Stimulated activated naive CD8-positive, alpha-beta T cell treated with anti-CD3 and anti-CD28 coated beads, Interleukin-15, Interleukin-2, amounts not matched to agents 100 U/mL and 50 U/mL, for 24 hours (primary cell): ENCODE data around the gene HSPBP1.

Experiments used
- ATAC-seq: fragments of 150-1000 bp; cut with Tn5 transposase; one replicate; pipeline ENCODE4 v1.10.0; 2021
- DNase-seq: peaks from one replicate; pipeline ENCODE4 v3.0.0; 2021

Gene HSPBP1

GRCh38 chr19:55275851-55276719, 3.8 kb downstream of the HSPBP1 start:
- DNase-seq (no peak), ATAC-seq (no peak)

DNA sequence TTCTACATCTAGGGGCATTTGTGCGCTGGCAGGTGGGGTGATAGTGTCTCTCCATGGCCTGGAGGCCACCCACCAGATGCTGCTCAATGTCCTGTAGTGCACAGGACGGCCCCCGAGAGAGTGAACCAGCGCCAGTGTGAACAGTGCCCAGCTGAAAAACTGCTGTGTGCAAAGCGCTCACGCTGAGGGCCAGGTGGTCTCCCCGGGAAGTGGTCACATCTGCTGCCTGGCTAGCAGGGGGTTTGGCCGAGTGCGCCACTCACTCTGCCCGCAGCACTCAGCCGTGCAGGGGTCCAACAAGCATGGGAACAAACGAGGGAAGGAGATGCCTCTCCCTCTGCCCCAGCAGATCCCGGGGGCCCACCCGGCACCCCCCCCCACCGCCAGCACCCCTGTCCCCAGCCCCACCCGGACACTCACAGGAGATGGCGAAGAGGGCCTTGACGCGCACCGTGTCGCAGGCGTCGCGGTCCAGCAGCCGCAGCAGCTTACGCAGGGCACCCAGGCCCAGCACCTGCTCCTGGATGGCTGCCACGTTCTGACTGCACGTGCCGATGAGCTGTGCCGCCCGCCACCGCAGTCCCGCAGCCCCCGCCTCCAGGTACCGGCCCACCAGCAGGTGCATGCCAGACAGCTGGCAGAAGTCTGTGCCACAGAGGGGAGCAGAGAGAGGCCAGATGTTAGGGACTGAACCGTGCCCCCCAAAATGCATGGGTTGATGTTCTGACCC, 5.8 kb downstream of the HSPBP1 start:
- no peak for ATAC-seq
- no peak for DNase-seq

DNA sequence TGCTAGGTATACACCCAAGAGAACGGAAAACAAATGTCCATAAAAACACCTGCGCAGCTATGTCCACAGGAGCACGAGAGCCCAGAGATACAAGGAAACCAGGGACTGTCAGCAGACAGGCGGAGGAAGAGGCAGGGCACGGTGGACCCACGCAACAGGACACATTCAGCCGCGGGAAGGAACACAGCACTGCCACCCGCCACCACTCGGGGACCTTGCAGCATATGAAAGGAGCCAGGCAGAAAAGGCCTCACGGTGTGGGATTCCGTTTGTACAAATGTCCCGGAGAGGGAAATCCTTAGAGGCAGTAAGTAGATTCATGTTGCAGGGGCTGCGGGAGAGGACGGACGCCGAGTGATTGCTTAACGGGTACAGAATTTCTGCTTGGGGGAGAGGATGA, 7.8 kb downstream of the HSPBP1 start:
- ATAC-seq (no peak), DNase-seq (no peak)

DNA sequence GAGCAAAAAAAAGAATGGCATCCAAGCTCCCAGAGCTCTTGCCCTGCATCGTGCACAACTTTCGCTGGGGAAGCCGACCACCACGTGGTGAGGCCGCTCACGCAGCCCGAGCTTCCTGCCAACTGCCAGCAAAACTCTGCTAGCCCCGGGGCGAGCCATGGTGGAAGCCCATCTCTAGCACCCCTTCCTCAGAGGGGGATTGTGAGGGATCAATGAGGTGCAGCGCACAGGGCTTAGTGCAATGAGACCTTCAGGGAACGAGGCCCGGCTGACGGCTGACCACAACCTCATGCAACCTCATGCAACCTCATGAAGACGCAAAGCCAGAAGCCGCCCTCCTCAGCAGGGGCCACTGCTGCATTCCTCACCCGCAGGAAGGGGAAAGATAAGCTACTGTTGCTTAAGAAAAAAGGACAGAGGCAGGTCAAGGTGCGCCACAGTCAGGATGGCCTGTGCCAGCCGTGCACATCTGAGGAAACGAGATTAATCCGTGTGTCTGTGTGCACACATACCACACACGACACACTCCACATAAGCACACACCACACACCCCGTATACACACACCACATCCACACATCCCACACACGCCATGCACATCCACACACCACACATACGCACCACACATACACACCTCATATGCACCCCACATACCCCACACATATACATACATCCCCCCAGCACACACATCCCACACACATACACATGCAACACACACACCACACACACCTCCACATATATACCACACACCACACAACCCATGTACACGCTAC, 9.6 kb downstream of the HSPBP1 start:
- ATAC-seq (no peak), DNase-seq (no peak)

- DNase-seq (no peak), ATAC-seq (no peak)
These were observed 10.6 kb downstream of the HSPBP1 start for GRCh38 chr19:55269299-55269698.

DNA sequence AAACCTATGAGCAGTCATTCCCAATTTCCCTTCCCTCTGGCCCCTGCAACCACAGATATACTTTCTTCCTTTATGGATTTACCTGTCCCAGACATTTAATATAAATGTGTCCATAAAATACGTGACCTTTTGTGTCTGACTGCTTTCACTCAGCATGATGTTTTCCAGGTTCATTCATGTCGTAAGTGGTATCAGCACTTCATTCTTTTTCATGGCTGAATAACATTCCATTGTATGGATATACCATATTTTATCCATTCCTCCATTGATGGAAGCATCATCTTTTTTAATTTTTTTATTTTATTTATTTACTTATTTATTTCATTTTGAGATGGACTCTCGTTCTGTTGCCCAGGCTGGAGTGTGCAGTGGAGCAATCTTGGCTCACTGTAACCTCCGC, 13.1 kb downstream of the HSPBP1 start:
- no peak for DNase-seq
- ATAC-seq, result no peak

DNA sequence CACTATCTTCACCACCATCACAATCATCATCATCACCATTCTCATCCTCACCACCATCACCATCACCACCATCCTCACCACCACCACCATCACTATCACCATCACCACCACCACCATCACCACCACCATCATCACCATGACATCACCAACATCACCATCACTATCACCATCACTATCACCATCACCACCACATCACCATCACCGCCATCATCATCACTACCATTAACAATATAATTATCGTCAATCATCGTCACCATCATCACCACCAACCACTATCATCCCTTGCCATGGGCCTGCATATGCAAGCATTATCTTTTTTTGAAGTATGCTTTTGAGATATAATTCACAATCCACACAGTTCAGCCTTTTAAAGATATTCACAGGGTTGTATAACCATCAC, 13.5 kb downstream of the HSPBP1 start:
- DNase-seq (no peak), ATAC-seq (no peak)

DNA sequence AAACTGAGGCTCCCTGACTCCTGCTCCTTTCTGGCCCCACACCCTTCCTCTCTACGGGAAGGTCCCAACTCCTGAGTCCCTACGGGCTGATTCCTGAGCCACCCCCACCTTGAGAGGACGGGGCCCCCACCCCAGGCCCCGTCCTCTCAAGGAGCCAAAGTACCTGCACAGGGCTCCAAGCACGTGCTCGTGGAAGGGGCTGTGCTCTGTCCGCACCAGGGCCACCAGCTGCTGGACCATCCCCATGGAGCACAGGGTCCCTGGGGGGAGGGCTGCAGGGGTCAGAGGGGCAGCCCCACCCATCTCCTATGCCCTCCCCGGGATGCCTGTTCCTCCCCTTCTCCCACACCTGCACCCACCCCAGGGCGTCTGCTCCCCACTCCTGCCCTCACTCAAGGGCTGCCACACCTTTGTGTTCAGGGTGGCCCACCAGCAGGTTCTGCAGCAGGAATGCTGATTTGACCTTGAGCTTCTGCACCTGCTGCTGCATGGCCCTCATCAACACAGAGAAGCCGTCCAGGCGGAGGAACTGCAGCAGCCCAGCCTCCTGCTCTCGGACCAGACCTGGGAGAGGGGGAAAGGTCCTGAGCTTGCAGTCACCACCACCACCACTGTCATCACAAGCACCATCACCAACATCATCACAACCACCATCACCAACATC, 14.1 kb downstream of the HSPBP1 start:
- ATAC-seq (no peak), DNase-seq (no peak)

DNA sequence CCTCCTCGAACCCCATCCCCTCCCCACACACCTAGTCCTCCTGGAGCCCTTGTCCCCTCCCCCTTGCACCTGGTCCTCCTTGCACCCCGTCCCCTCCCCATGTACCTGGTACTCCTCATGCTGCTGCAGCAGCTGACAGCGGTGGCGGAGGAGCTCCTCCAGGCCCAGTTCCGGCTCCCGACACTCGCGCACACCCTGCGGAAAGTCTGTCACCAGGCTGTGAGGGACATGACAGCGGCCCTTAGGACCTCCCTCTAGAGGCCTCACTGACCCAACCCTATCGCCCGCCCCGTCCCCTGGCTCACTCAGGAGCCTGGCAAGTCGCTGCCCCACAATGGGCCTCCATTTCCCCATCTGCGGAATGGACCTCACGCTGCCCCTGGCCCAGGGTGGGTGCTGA, 14.7 kb downstream of the HSPBP1 start:
- DNase-seq (no peak), ATAC-seq (no peak)

DNA sequence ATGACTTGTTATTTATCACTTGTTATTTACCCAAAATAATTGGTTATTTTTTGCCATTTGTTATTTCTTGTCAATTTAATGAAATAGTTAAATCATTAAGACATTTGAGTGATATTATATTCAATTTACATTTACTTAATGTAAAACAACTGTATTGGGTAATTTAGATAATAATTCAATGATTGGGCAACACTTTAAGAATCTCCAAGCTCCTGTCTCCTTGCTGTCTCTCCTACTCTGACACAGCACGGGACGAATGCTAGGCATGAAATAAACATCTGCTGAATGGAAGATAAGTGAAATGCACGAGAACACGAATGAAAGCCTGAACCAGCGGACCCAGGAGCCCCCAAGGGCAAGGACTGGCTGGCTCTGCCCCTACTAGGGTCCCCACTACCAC, 15.4 kb downstream of the HSPBP1 start:
- DNase-seq (no peak), ATAC-seq (no peak)

DNA sequence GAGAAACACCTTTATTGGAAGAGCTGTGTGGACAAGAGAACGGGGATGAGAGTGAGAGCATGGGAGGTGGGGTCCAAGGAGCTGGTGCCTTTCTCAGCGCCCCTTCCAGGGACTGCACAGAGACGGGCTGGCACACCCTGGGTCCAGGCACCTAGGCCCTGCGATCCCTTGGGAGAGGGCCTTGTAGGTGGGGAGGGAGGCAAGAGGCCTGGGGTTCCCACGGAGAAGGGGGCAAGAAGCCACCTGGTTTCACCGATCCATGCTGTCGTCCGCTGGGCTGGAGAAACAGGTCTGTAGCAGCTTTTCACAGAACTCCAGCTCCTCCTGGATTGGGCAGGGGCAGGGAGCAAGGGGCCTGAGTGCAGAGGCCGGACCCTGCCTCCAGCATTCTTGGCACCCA, 17.6 kb downstream of the HSPBP1 start:
- ATAC-seq, result no peak
- no peak for DNase-seq

GRCh38 chr19:55261671-55262126, 18.2 kb downstream of the HSPBP1 start:
- ATAC-seq, result no peak
- no peak for DNase-seq

GRCh38 chr19:55259540-55260210, 20.2 kb downstream of the HSPBP1 start:
- ATAC-seq (no peak), DNase-seq (no peak)

- DNase-seq (peak; percentile 96), ATAC-seq (peak; percentile 73)
These were observed 20.9 kb downstream of the HSPBP1 start, which contains the start of gene PPP6R1 for GRCh38 chr19:55258828-55259539. PPP6R1 (minus strand) TSS chr19:55259017; CDS start chr19:55247103, 11,914 bp downstream.

DNA sequence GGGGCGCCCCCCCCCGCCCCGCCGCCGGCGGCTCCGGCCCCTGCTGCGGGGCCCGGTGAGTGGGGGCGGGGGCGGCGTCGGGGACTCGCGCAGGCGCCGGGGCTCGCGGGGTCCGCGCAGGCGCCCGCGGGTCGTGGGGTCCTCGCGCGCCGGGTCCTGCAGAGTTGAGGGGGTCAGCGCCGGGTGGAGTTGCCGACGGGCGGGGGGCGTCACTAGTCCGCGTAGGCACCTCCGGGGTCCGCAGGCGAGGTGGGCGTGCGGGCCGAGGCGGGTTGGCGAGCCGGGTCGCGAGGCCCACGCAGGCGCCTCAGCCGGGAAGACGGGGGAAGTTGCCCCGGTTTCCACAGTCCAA, 21.5 kb downstream of the HSPBP1 start:
- peak; percentile 3 for ATAC-seq

GRCh38 chr19:55257461-55258420, 22.2 kb downstream of the HSPBP1 start:
- ATAC-seq, result no peak
- peak; percentile 47 for DNase-seq

More for the DNA sequence above, 21.5 kb downstream of the HSPBP1 start:
- peak; percentile 66 for DNase-seq

- DNase-seq (peak; percentile 31), ATAC-seq (no peak)
These were observed 23.1 kb downstream of the HSPBP1 start for GRCh38 chr19:55256562-55257460.

GRCh38 chr19:55255618-55256423, 24.1 kb downstream of the HSPBP1 start:
- DNase-seq (peak; percentile 76), ATAC-seq (peak; percentile 24)
